HepG2 (cell line): ENCODE data around the gene KCTD13. TPM values are rescaled to one million over a fixed set of nuclear protein-coding genes. Genes with fewer than 3 reads are reported as not detected.

ENCODE experiments used
- ATF4 ChIP-seq, 2 experiments: fragments of 450-650 bp in 1 of 2; sonication (generic) in 1 of 2; formaldehyde crosslinking; IDR thresholded peaks; 2 replicates each; pipeline versions ENCODE4 v1.5.0 to v1.8.0; 2020 to 2022; ENCODE audit warnings: mild to moderate bottlenecking in 1 of 2, missing genetic modification reagents in 1 of 2
- CERS6 ChIP-seq: sonication (generic); formaldehyde crosslinking; IDR thresholded peaks from 2 replicates; pipeline ENCODE4 v1.5.0; 2020; ENCODE audit warnings: missing genetic modification reagents
- IKZF5 ChIP-seq: IDR thresholded peaks from 2 replicates; pipeline ENCODE4 v1.6.1; 2018; ENCODE audit warnings: missing genetic modification reagents, mild to moderate bottlenecking, missing compliant biosample characterization
- IRF2 ChIP-seq: IDR thresholded peaks from 2 replicates; pipeline ENCODE4 v1.6.1; 2018; ENCODE audit warnings: missing genetic modification reagents, missing compliant biosample characterization
- JDP2 ChIP-seq: sonication (generic); formaldehyde crosslinking; IDR thresholded peaks from 2 replicates; pipeline ENCODE4 v1.8.1; 2022; ENCODE audit warnings: missing genetic modification reagents, borderline replicate concordance
- MTF2 ChIP-seq: sonication (generic); formaldehyde crosslinking; IDR thresholded peaks from 2 replicates; pipeline ENCODE4 v1.5.0; 2020; ENCODE audit warnings: missing genetic modification reagents, borderline replicate concordance
- PHF21A ChIP-seq: sonication (generic); formaldehyde crosslinking; IDR thresholded peaks from 2 replicates; pipeline ENCODE4 v1.5.0; 2020; ENCODE audit warnings: mild to moderate bottlenecking, missing genetic modification reagents
- POGK ChIP-seq: sonication (generic); formaldehyde crosslinking; conservative IDR thresholded peaks from 2 replicates; pipeline ENCODE4 v1.8.0; 2022; ENCODE audit warnings: mild to moderate bottlenecking, moderate library complexity, missing genetic modification reagents
- PRDM15 ChIP-seq: sonication (generic); formaldehyde crosslinking; IDR thresholded peaks from 2 replicates; pipeline ENCODE4 v1.4.0; 2020; ENCODE audit warnings: missing genetic modification reagents
- SAP130 ChIP-seq: IDR thresholded peaks from 2 replicates; pipeline ENCODE4 v1.6.1; 2016; ENCODE audit warnings: low read depth
- ZBTB34 ChIP-seq: sonication (generic); formaldehyde crosslinking; IDR thresholded peaks from 2 replicates; pipeline ENCODE4 v1.8.0; 2022; ENCODE audit warnings: mild to moderate bottlenecking, missing genetic modification reagents
- ZC3H13 ChIP-seq: sonication (generic); formaldehyde crosslinking; IDR thresholded peaks from 2 replicates; pipeline ENCODE4 v1.8.1; 2023; ENCODE audit warnings: mild to moderate bottlenecking, missing genetic modification reagents, moderate library complexity
- ZNF225 ChIP-seq: sonication (generic); formaldehyde crosslinking; IDR thresholded peaks from 2 replicates; pipeline ENCODE4 v1.4.0; 2020; ENCODE audit warnings: mild to moderate bottlenecking, missing genetic modification reagents
- ZNF639 ChIP-seq: conservative IDR thresholded peaks from 2 replicates; pipeline ENCODE4 v1.6.1; 2018; ENCODE audit warnings: missing genetic modification reagents
- ZSCAN20 ChIP-seq: sonication (generic); formaldehyde crosslinking; IDR thresholded peaks from 2 replicates; pipeline ENCODE4 v1.4.0; 2020; ENCODE audit warnings: missing genetic modification reagents, mild to moderate bottlenecking, borderline replicate concordance
- polyA plus RNA-seq, 8 experiments: library from polyadenylated mRNA; depleted of rRNA in 3 of 8; stranded (reverse) in 7 of 8; unstranded in 1 of 8; fragments of >200 nt; fragmentation: Illumina TruSeq in 4 of 8; extraction: Trizol in 4 of 8; gene quantifications; 2 replicates each; pipeline versions ENCODE4 v1.2.1 to v1.2.3, GENCODE V29; 2011 to 2016; ENCODE audit warnings: low read depth in 4 of 8, missing spikeins in 1 of 8, mixed read lengths in 1 of 8; ENCODE audit not compliant: insufficient read depth in 1 of 8
- total RNA-seq, 5 experiments: library from RNA; depleted of rRNA; stranded (reverse); fragments of >200 nt; fragmentation: Illumina TruSeq; extraction: Trizol; gene quantifications; 2 replicates each; pipeline ENCODE4 v1.2.3, GENCODE V29; 2016; ENCODE audit warnings: low read depth in 1 of 5

KCTD13 gene
- total and polyA plus RNA-seq, 2 of the 13 experiments (the other 11 are each of a cell fraction or from before 2014, with no cell fraction given) = 6.3 to 14.7 TPM

- 0 out of 2 replicates have a peak, but pooled peaks have one; percentile 95 for TF ChIP-seq POGK (CRISPR knock-in tag)
- TF ChIP-seq ZNF225 (CRISPR knock-in tag) = no peak; the same call in 1 of the 2 replicates
- TF ChIP-seq CERS6 = peak; percentile 95
- no peak for TF ChIP-seq ZBTB34 (CRISPR knock-in tag)
- TF ChIP-seq IRF2 (CRISPR knock-in tag) = no peak; the same call in 1 of the 2 replicates
- TF ChIP-seq ZNF639 (CRISPR knock-in tag) = no peak; the same call in 1 of the 2 replicates
- peak; percentile 84; the same call in 1 of the 2 replicates for TF ChIP-seq PRDM15 (CRISPR knock-in tag)
- peak; percentile 92 for TF ChIP-seq SAP130 (CRISPR knock-in tag)
- peak; percentile 99; the same call in 1 of the 2 replicates for TF ChIP-seq ZSCAN20 (CRISPR knock-in tag)
- TF ChIP-seq MTF2 (CRISPR knock-in tag) = 0 out of 2 replicates have a peak, but pooled peaks have one; percentile 23
- TF ChIP-seq IKZF5 = peak; percentile 87
- TF ChIP-seq ATF4 (CRISPR knock-in tag; IDR thresholded peaks at IDR 0.05) = peak in 1 of 2 experiments; percentile 59; a peak in 1 of 4 replicates
- no peak for TF ChIP-seq JDP2 (CRISPR knock-in tag)
- TF ChIP-seq ZC3H13 (CRISPR knock-in tag) = peak; percentile 28; the same call in 1 of the 2 replicates
- TF ChIP-seq PHF21A (CRISPR knock-in tag) = 0 out of 2 replicates have a peak, but pooled peaks have one; percentile 68
Observed at GRCh38 chr16:29899516-29900101, 26.4 kb downstream of the KCTD13 start, which contains the start of gene SEZ6L2 (continued).
